Ovary (tissue), 3 donors: ENCODE data around the gene TP53BP1.

Experiments
- CTCF ChIP-seq, 3 donors: fragments of 450-650 bp in 2 of 3; fragments of 200-600 bp in 1 of 3; IDR thresholded peaks; one replicate each; pipeline versions ENCODE4 v1.5.1 to v1.8.0; 2016 to 2022; ENCODE audit warnings: antibody characterized with exemption in 3 of 3, mild to moderate bottlenecking in 1 of 3
- EP300 ChIP-seq: sonication (generic); formaldehyde crosslinking; IDR thresholded peaks from one replicate; pipeline ENCODE4 v1.6.1; 2017; ENCODE audit warnings: antibody characterized with exemption
- POLR2A ChIP-seq: fragments of 450-650 bp; IDR thresholded peaks from one replicate; pipeline ENCODE4 v1.6.1; 2017; ENCODE audit warnings: antibody characterized with exemption, mild to moderate bottlenecking, moderate library complexity
- donor health status: DM: no; HTN: no; CAD: no.

- TF ChIP-seq CTCF (IDR thresholded peaks at IDR 0.05) (no peak), POLR2A (no peak), EP300 (no peak)
These were observed 12.8 kb upstream of the TP53BP1 start for GRCh38 chr15:43505738-43506137.
